PC-9 (cell line): ENCODE data around the gene ATP6V0D1.

Source experiments
- CTCF ChIP-seq: fragments of 200-600 bp; sonication (generic); conservative IDR thresholded peaks from 2 replicates; pipeline ENCODE4 v1.6.1; 2017; ENCODE audit warnings: mixed run types, antibody characterized with exemption, mild to moderate bottlenecking, moderate library complexity
- EZH2 ChIP-seq: fragments of 200-600 bp; sonication (generic); IDR thresholded peaks from 2 replicates; pipeline ENCODE4 v1.8.0; 2017; ENCODE audit warnings: antibody characterized with exemption, low read depth

GRCh38 chr16:67518676-67519075 lies 37.7 kb upstream of the ATP6V0D1 start:
- no peak for TF ChIP-seq CTCF
- TF ChIP-seq EZH2 = no peak
